Ectodermal cell (in vitro differentiated cells): ENCODE data around the gene SCGB1D1. TPM values are rescaled to one million over a fixed set of nuclear protein-coding genes. Genes with fewer than 3 reads are reported as not detected.

Experiments
- H3K27ac ChIP-seq: 2 replicates; pipeline ENCODE4 v1.7.0; 2013; ENCODE audit warnings: mild to moderate bottlenecking, low read depth, low read length; ENCODE audit not compliant: insufficient read depth, poor library complexity, severe bottlenecking
- H3K27me3 ChIP-seq: 2 replicates; pipeline ENCODE4 v1.7.0; 2013; ENCODE audit warnings: mild to moderate bottlenecking, low read length; ENCODE audit not compliant: insufficient read depth, control insufficient read depth, poor library complexity, severe bottlenecking
- H3K36me3 ChIP-seq: one replicate; pipeline ENCODE4 v1.7.0; 2013; ENCODE audit warnings: low read length; ENCODE audit not compliant: control insufficient read depth, insufficient read depth
- H3K4me1 ChIP-seq: one replicate; pipeline ENCODE4 v1.7.0; 2013; ENCODE audit warnings: low read length; ENCODE audit not compliant: control insufficient read depth, insufficient read depth
- H3K4me3 ChIP-seq: 2 replicates; pipeline ENCODE4 v1.7.0; 2013; ENCODE audit warnings: low read depth, low read length, control low read depth; ENCODE audit not compliant: insufficient read depth
- H3K9me3 ChIP-seq: 2 replicates; pipeline ENCODE4 v1.7.0; 2013; ENCODE audit warnings: mild to moderate bottlenecking, low read length, moderate library complexity; ENCODE audit not compliant: control insufficient read depth
- WGBS, 2 experiments: methylation state at CpG; one replicate each; pipeline ENCODE4 v1.1.7; 2013; ENCODE audit warnings: missing lambda C conversion rate in 2 of 2; 5-methylcytosine and 5-hydroxymethylcytosine counted together
- polyA plus RNA-seq, 4 experiments: library from polyadenylated mRNA; stranded (reverse); fragments of 50-300 nt; gene quantifications; one replicate each; pipeline ENCODE4 v1.2.3, GENCODE V29; 2013

The SCGB1D1 gene, protein sequence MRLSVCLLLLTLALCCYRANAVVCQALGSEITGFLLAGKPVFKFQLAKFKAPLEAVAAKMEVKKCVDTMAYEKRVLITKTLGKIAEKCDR
- not detected for polyA plus RNA-seq (2013, experiment 1 of 4)
- polyA plus RNA-seq (2013, experiment 2 of 4) = not detected
- polyA plus RNA-seq (2013, experiment 3 of 4) = not detected
- polyA plus RNA-seq (2013, experiment 4 of 4) = not detected

DNA sequence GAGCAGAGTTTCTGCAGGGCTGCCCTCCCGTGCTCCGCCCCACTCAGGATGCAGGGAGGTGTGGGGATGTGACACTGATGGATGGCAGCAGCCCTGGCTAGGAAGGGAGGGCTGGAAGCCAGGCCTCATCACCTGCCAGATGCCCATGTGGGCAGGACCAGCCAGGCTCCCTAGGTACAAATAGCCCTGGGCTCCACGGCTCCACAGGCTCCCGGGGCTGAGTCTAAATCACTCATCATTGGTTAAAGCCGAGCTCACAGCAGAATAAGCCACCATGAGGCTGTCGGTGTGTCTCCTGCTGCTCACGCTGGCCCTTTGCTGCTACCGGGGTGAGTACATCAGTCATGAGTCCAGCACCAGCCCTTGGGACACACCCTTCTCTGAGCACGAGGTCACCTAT lies at the start of gene SCGB1D1:
Gene SCGB1D1 (plus strand): TSS at position 206 of the 400 bp plus-strand sequence. CDS start 69 bp downstream, at position 275.
- 86 to 87% methylated on average over 9 of the region's 9 CpGs for WGBS, 2 experiments
- Histone ChIP-seq H3K4me1 (peaks cover 4% of the 10 kb centered on the region), H3K36me3 (no peaks in the 10 kb centered on the region), H3K27me3 (no peaks in the 10 kb centered on the region), H3K27ac (no peak within 1 kb of the TSS), H3K4me3 (no peak within 1 kb of the TSS), H3K9me3 (no peaks in the 10 kb centered on the region)

DNA sequence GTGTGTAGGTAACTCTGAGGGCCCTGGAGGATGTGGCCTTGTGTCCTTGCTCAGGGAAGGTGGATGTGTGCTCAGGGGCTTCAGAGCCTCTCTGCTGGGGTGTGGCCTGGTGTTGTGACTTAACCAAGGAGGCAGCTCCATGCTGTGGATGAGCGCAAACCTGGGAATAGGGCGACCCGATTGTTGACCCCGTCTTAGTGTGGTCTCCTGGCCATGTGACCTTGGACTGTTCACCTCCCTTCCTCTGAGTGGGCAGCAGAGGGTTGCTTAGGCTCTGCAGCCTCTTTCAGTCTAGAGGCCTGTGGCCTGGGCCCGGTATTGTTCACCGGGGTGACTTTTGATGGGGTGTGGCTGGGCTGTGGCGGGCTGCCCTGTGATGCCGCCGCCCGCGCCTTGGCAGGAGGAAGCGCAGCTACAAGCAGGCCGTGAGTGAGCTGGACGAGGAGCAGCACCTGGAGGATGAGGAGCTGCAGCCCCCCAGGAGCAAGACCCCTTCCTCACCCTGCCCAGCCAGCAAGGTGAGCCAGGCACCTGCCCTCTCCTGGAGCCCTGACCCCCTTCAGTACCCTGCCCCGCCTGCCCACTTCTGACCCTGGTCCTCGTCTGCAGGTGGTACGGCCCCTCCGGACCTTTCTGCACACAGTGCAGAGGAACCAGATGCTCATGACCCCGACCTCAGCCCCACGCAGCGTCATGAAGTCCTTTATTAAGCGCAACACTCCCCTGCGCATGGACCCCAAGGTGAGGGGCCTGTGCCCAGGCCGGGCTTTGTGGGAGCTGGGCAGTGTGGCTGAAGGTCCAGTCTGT lies 49.5 kb upstream of the SCGB1D1 start:
- peaks cover 50% of the 10 kb centered on the region for H3K36me3 ChIP-seq
- 95 to 98% methylated on average over 24 of the region's 24 CpGs for WGBS, 2 experiments
- no peak overlapping the region for H3K27ac ChIP-seq

DNA sequence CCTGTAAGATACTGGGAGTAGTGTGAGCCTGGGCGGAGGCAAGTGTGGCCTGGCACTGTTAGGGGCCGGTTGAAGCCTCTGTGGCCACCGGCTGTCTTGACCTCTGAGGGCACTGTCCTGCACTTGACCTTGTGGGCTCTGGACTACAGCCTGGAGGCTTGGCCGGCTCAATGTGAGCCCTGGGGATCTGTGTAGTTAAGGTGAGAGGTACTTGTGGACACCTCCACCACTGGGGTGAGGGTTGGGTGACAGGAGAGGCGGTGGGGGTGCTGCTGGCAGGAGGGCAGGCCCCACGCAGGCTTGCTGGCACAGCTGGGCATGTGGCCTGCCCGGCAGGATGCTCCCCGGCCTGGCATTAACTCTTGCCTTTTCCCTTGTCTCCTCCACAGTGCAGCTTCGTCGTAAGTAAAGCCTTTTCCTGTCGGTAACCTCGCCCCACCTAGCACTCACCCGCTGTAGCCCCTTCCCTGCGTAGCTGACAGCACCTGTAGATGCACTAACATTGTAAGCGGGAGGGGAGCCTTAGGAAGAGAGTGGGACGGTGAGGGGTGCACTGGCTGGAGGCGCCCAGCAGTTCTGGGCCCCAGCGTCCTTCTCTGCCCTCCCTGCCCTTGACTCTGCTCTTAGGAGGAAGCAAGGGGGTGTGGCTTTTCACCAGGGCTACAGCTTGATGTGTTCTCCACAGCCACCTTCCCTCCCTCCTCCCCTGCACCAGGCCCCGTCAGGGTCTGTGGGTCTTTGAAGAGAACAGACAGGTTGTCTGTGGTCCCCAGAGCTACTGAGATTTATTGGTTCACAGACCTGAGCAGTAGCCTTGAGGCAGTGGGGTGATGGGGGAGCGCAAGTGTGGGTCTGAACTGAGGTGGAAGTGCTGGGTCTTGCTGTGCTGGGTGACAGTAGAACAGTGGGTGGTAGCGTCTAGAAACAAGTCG lies 48.6 kb upstream of the SCGB1D1 start:
- no peaks in the 10 kb centered on the region for H3K27me3 ChIP-seq
- no peaks in the 10 kb centered on the region for H3K4me1 ChIP-seq
- 91 to 92% methylated on average over 22 of the region's 22 CpGs for WGBS, 2 experiments
- no peak overlapping the region for H3K27ac ChIP-seq
- no peak overlapping the region for H3K4me3 ChIP-seq
- no peaks in the 10 kb centered on the region for H3K9me3 ChIP-seq
- peaks cover 58% of the 10 kb centered on the region for H3K36me3 ChIP-seq

More for the DNA sequence above, 49.5 kb upstream of the SCGB1D1 start:
- H3K4me1 ChIP-seq = no peaks in the 10 kb centered on the region
- no peaks in the 10 kb centered on the region for H3K9me3 ChIP-seq
- no peaks in the 10 kb centered on the region for H3K27me3 ChIP-seq
- no peak overlapping the region for H3K4me3 ChIP-seq

DNA sequence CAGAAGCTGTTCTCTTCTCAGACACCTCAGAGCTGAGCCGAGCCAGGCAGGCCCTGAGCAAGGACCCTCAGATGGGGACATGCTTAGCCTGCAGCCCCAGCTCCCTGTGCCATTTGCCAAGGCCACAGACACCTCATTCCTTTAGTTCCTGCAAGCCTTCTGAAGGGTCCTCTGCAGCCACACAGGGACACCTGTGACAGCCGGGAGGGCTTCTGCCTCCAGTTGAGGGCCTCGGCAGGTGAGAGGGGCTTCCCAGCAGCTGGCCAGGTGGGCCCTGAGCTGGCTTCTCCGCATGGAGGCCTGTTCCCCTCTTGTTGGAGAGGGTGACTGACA lies 48.0 kb upstream of the SCGB1D1 start:
- Histone ChIP-seq H3K4me3 (no peak overlapping the region), H3K4me1 (no peaks in the 10 kb centered on the region), H3K27ac (no peak overlapping the region), H3K9me3 (no peaks in the 10 kb centered on the region), H3K27me3 (no peaks in the 10 kb centered on the region), H3K36me3 (peaks cover 65% of the 10 kb centered on the region)
- WGBS, 2 experiments = 94 to 96% methylated on average over 4 of the region's 4 CpGs

DNA sequence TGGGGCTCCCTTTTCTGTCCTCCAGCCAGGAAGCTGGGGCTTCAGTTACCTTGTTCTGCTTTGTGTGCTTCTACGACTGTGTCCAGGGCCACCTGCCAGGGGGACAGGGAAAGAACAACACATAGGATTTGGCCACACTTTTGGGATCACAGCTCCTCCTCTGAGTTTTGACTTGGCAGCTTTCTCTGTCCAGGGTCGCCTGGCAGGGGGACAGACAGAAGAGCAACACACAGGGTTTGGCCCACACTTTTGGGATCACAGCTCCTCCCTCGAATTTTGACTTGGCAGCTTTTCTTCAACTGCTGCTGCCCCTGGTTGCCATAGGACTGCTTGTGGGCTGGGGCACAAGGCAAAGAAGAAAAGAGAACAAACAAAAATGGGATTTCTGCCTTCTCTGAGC lies 47.1 kb upstream of the SCGB1D1 start:
- Histone ChIP-seq H3K27ac (no peak overlapping the region), H3K9me3 (no peaks in the 10 kb centered on the region), H3K4me3 (no peak overlapping the region), H3K36me3 (peaks cover 73% of the 10 kb centered on the region), H3K4me1 (no peaks in the 10 kb centered on the region), H3K27me3 (no peaks in the 10 kb centered on the region)
- WGBS, 2 experiments = 92 to 93% methylated on average over 3 of the region's 3 CpGs

DNA sequence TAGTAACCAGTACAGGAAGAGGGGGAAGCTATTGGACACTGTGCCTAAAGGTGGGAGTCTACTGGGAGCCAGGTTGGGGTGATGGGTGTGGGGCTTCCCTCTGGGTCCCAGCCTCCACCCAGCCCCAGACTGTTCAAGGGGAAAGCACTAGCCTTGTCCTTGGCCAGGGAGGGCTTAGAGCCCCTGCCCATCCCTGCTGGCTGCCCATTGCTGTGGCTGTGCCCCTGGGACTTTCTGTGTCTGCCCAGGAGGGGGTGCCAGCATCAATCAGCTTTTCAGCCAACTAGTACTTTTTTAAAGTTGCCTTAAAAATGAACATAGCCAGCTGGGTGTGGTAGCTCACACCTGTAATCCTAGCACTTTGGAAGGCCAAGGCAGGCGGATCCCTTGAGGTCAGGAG lies 46.3 kb upstream of the SCGB1D1 start:
- H3K27me3 ChIP-seq = no peaks in the 10 kb centered on the region
- H3K4me3 ChIP-seq = no peak overlapping the region
- 71 to 79% methylated on average over 1 of the region's 1 CpG for WGBS, 2 experiments
- H3K9me3 ChIP-seq = no peaks in the 10 kb centered on the region
- H3K36me3 ChIP-seq = peaks cover 76% of the 10 kb centered on the region
- H3K4me1 ChIP-seq = no peaks in the 10 kb centered on the region
- H3K27ac ChIP-seq = no peak overlapping the region

DNA sequence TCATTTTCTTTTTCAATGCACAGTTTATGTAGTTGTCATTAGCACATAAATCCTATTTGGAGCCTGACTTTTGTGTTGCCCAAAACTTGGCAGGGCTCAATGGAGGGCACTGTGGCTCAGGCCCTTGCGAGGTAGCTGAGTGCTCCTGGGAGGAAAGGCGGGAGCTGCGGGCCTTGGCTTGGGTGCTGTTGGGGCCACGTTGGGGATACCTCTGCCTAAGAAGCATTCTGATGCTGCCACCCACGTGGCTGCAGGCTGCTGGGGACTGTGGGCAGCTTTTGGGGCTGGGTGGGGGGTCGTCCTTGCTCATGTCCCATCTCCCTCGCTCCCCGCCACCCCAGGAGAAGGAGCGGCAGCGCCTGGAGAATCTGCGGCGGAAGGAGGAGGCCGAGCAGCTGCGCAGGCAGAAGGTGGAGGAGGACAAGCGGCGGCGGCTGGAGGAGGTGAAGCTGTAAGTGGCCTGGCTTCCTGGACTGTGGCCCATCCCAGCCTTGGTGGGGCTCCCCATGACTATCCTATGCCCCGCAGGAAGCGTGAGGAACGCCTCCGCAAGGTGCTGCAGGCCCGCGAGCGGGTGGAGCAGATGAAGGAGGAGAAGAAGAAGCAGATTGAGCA lies 45.3 kb upstream of the SCGB1D1 start:
- H3K27me3 ChIP-seq = no peaks in the 10 kb centered on the region
- H3K36me3 ChIP-seq = peaks cover 77% of the 10 kb centered on the region
- 95 to 98% methylated on average over 24 of the region's 24 CpGs for WGBS, 2 experiments

DNA sequence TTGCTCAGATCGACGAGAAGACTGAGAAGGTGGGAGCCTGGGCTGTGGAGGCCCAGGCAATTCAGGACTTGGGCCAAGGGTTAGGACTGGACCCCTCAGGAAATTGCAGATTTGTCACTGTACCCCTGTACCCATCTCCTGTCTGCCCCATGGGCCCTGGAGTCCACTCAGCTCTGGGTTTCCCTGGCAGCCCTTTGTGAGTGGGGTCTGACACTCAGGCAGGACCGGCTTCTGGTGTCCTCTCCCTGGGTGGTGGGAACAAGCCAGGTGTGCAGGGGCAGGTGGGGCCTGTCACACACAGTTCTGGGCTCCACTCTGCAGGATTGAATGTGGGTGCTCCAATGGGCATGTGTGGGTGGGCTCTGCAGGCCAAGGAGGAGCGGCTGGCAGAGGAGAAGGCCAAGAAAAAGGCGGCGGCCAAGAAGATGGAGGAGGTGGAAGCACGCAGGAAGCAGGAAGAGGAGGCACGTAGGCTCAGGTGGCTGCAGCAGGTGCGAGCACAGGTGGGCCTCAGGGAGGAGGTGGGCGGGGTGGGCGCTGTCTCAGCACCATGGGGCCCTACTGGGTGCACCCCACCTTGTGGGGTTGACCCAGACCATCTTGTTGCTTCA lies 44.6 kb upstream of the SCGB1D1 start:
- WGBS, 2 experiments = 96 to 97% methylated on average over 11 of the region's 11 CpGs
- H3K27me3 ChIP-seq = no peaks in the 10 kb centered on the region

More for the DNA sequence above, 45.3 kb upstream of the SCGB1D1 start:
- Histone ChIP-seq H3K4me1 (no peaks in the 10 kb centered on the region), H3K27ac (no peak overlapping the region), H3K4me3 (no peak overlapping the region), H3K9me3 (no peaks in the 10 kb centered on the region)

DNA sequence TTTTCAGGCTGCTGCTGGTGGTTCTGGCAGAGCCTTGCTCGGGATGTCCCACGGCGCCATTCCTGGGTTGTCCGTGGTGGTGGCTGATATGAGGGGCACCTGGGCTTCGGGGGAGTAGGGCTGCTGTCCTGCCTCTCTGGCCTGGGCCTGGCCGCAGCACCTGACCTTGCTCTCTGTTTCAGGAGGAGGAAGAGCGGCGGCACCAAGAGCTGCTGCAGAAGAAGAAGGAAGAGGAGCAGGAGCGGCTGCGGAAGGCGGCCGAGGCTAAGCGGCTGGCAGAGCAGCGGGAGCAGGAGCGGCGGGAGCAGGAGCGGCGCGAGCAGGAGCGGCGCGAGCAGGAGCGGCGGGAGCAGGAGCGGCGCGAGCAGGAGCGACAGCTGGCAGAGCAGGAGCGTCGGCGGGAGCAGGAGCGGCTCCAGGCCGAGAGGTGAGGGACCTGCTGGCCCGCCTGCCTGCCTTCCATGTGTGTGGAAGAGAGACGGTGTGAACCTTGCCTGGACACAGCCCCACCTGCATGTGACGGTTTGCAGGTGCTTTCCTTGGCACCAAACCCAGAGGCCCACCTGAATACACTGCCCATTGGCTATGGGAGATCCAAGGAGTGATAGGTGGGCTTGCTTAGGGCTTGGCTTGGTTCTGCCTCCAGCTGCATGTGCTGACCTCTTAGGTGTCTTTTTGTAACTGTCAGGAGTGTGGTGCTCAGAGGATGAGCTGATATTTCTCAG lies 43.4 kb upstream of the SCGB1D1 start:
- H3K27me3 ChIP-seq = no peaks in the 10 kb centered on the region
- WGBS, 2 experiments = 93 to 95% methylated on average over 36 of the region's 36 CpGs
- H3K9me3 ChIP-seq = no peaks in the 10 kb centered on the region
- H3K36me3 ChIP-seq = peaks cover 73% of the 10 kb centered on the region
- no peaks in the 10 kb centered on the region for H3K4me1 ChIP-seq
- no peak overlapping the region for H3K27ac ChIP-seq
- H3K4me3 ChIP-seq = no peak overlapping the region

More for the DNA sequence above, 44.6 kb upstream of the SCGB1D1 start:
- H3K27ac ChIP-seq = no peak overlapping the region
- H3K36me3 ChIP-seq = peaks cover 77% of the 10 kb centered on the region
- H3K4me1 ChIP-seq = no peaks in the 10 kb centered on the region
- no peak overlapping the region for H3K4me3 ChIP-seq
- H3K9me3 ChIP-seq = no peaks in the 10 kb centered on the region
